ENCODE data around the gene NUDT8.

GRCh38 chr11:67674442-67674871 lies 44.7 kb upstream of the NUDT8 start, which contains the start of gene ALDH3B2:
- no peak for TF ChIP-seq CTCF (conservative IDR thresholded peaks at IDR 0.05; ENCODE audit: low read length)
- no peak for TF ChIP-seq EZH2phosphoT487 (IDR thresholded peaks at IDR 0.05; ENCODE audit: borderline replicate concordance)
